Lung microvascular endothelial cell (primary cell): ENCODE data around the gene GFM1. TPM values are rescaled to one million over a fixed set of nuclear protein-coding genes. Genes with fewer than 3 reads are reported as not detected.

ENCODE experiments used
- DNase-seq, 2 donors: peaks; one replicate each; pipeline versions ENCODE4 v3.0.0 to v3.0.0-alpha.2; 2010; ENCODE audit warnings: low read depth in 2 of 2
- total RNA-seq: library from RNA; depleted of rRNA; stranded (reverse); fragments of >200 nt; gene quantifications from 2 replicates; pipeline ENCODE4 v1.2.1, GENCODE V29; 2014

Gene GFM1
- total RNA-seq = 81.1 and 103 TPM in 2 replicates

GRCh38 chr3:158644345-158644908 lies at the start of gene GFM1:
Gene GFM1 (plus strand): TSS chr3:158644527. CDS start chr3:158644635, 108 bp downstream.
- DNase-seq = peak; percentile 97

GRCh38 chr3:158600787-158601186 lies 43.5 kb upstream of the GFM1 start:
- no peak for DNase-seq

- DNase-seq = no peak
Observed at GRCh38 chr3:158602227-158602626, 42.1 kb upstream of the GFM1 start.

- DNase-seq = no peak
Observed at GRCh38 chr3:158617982-158618875, 26.1 kb upstream of the GFM1 start.

- no peak for DNase-seq
Observed at GRCh38 chr3:158625881-158626280, 18.4 kb upstream of the GFM1 start.

- DNase-seq = no peak
Observed at GRCh38 chr3:158631981-158632380, 12.3 kb upstream of the GFM1 start.

GRCh38 chr3:158640646-158641045 lies 3.7 kb upstream of the GFM1 start:
- no peak for DNase-seq

GRCh38 chr3:158642005-158642404 lies 2.3 kb upstream of the GFM1 start:
- no peak for DNase-seq

GRCh38 chr3:158642474-158643210 lies 1.7 kb upstream of the GFM1 start:
- no peak for DNase-seq

- peak; percentile 82 to 86 for DNase-seq
Observed at GRCh38 chr3:158649791-158650190, 5.5 kb downstream of the GFM1 start.

GRCh38 chr3:158651192-158651591 lies 6.9 kb downstream of the GFM1 start:
- DNase-seq = no peak

GRCh38 chr3:158652463-158652862 lies 8.1 kb downstream of the GFM1 start:
- peak in 1 of 2 donors; percentile 23 for DNase-seq

GRCh38 chr3:158658889-158659288 lies 14.6 kb downstream of the GFM1 start:
- no peak for DNase-seq

GRCh38 chr3:158659454-158660237 lies 15.3 kb downstream of the GFM1 start:
- peak; percentile 97 for DNase-seq

- DNase-seq = peak; percentile 83 to 87
Observed at GRCh38 chr3:158660711-158661110, 16.4 kb downstream of the GFM1 start.

- no peak for DNase-seq
Observed at GRCh38 chr3:158663246-158663645, 18.9 kb downstream of the GFM1 start.

- no peak for DNase-seq
Observed at GRCh38 chr3:158663832-158664231, 19.5 kb downstream of the GFM1 start.

- DNase-seq = no peak
Observed at GRCh38 chr3:158666416-158666815, 22.1 kb downstream of the GFM1 start.

- peak; percentile 35 to 73 for DNase-seq
Observed at GRCh38 chr3:158668506-158668905, 24.2 kb downstream of the GFM1 start.

GRCh38 chr3:158671821-158672214 lies 27.5 kb downstream of the GFM1 start:
- DNase-seq = peak; percentile 22 to 35
